HG03060 (cell line): ENCODE results near the gene EBF4.
"Not testable (repeated sequence)": the region's sequence is repeated elsewhere in the genome, so short reads cannot be mapped to it uniquely, and the experiment has no call there.

Experiments
- ATAC-seq: cut with Tn5 transposase; IDR thresholded peaks from one replicate; pipeline ENCODE4 v1.9.1; 2021; ENCODE audit warnings: low read depth, moderate number of reproducible peaks; ENCODE audit not compliant: unreplicated experiment

The EBF4 gene

DNA sequence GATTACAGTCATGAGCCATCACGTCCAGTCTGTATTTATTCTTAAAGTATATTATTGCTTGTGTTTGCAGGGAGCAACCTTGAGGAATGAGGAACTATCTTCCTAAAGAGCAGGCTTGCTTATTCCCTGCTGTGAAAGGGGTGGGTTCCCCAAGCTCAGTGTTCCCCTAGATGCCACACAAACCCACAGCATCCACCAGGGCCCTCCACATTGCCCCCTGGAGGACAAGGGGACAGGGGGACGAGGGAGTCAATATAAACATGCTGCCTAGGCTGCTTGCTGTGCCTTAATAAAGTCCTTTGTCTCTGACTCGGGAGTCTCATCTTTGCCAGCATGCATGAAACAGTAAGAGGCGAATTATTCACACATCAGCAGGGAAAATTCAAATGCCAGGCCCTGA, 20.6 kb upstream of the EBF4 start:
- ATAC-seq: no peak

DNA sequence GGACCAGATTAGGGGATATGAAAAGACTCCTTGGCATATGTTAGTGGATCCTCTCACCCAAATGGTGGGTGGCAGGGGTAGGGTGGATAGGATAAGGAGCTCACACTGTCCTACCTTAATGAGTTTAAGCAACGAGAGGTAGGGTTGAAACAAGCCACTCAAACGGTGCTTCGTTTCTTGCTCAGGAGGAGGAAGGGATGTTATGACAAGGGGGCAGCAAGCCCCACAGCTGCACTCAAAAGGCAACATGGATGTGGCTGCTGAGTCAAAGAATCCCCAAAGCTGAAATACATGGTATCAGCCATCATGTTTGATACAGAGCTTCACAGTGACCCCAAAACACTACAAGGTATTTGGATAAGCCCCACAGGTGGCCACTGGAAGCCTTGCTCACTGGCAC, 20.1 kb upstream of the EBF4 start:
- ATAC-seq: no peak

- no peak for ATAC-seq
Observed at GRCh38 chr20:2673453-2673852, 19.1 kb upstream of the EBF4 start.

GRCh38 chr20:2680046-2680445, 12.5 kb upstream of the EBF4 start:
- no peak for ATAC-seq

- not testable (repeated sequence) for ATAC-seq
Observed at GRCh38 chr20:2682040-2682439, 10.5 kb upstream of the EBF4 start.

- not testable (repeated sequence) for ATAC-seq
Observed at GRCh38 chr20:2684817-2685216, 7.8 kb upstream of the EBF4 start.

DNA sequence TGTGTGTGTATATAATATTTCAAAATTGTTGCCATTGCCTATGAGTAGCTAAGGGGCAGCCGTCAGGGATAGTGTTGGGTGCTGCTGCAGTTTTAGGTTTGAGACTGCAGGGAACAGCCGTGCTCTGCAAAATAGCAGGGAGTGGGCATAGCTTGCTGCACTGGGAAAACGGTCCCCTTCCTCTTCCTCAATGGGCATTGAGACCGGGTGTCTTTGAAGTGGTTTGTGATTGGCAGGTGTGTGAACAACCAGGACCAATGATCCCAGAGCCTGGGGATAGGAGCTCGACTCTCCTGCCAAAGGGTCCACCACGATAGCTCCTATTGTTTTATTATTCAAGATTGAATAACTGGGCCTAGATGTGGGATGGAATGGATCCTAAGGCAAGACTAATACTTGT, 5.1 kb upstream of the EBF4 start:
- ATAC-seq: no peak

- no peak for ATAC-seq
Observed at GRCh38 chr20:2688041-2688591, 4.5 kb upstream of the EBF4 start.

DNA sequence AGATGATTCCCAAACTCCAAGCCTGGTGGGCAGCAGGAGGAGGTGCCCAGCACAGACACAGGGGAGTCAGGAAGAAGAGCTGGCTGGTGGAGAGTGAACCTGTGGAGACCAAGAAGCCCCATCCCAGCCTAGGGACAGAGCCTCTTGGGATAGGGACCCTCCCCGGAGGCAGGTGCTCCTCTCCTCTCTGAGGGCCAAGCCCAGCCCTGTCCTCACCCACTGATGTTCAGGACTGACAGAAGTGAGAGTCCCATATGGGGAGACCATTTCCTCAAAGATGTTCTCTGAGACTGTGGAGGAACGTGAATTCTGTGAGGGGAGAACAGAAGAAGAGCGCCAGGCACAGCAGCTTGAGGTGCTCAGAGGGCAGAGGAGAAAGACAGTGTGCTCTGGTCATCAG, 2.4 kb upstream of the EBF4 start:
- ATAC-seq: no peak

- ATAC-seq: no peak
Observed at GRCh38 chr20:2690718-2691117, 1.9 kb upstream of the EBF4 start.

GRCh38 chr20:2691127-2691526, 1.5 kb upstream of the EBF4 start:
- no peak for ATAC-seq

GRCh38 chr20:2691663-2692035, 931 bp upstream of the EBF4 start:
- no peak for ATAC-seq

GRCh38 chr20:2692886-2693285, 306 bp downstream of the EBF4 start:
- no peak for ATAC-seq

DNA sequence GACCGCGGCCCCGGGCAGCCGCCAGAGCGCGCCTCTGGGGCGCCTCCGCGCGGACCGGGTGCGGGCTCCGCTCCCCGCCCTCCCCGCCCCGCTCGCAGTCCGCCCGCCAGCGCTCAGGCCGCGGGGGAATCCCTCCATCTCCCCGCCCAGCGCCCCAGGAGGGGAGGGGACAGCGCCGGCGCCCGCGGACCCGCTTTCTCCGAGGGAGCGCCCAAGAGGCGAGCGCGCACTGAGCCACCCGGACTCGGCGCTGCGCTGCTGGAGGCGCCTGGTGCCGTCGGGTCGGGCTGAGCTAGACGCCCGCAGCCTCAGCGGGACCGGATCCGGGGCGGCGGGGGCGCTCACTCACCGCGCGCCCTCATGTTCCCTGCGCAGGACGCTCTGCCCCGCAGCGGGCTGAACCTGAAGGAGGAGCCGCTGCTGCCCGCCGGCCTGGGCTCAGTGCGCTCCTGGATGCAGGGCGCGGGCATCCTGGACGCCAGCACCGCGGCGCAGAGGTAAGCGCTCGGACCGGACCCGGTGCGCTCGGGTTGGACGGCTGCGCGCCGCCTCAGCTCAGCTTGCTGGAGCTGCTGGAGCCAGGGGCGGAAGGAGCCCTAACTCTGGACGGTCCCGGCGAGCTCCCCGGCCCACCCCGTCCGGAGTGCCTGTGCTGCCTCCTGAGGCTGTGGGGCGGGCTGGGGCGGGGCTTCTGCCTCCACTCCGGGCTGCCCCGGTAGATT, 867 bp downstream of the EBF4 start:
- no peak for ATAC-seq

DNA sequence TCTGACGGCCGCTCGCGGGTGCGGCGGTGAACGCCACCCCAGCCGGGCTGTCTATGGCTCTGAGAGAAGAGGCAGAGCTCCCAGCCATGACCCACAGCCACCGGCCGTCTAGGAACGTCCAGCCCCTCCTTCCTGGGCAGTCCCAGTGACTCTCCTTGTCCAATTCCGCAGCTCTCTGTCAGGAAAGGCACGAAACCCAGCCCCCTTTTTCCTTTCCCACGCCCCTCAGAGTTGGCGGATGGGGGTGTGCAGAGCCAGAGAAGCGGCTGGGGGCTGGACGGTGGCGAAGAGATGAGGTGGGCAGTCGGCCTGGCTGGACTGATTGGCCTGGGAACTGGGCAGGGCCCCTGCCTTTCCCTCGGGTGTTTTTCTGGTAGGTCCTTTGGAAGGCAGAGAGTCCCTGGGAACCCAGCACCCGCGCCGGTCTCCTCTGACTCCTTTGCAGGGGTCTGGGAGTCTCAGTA, 1.5 kb downstream of the EBF4 start:
- ATAC-seq: no peak

GRCh38 chr20:2694519-2694918, 1.9 kb downstream of the EBF4 start:
- no peak for ATAC-seq

- no peak for ATAC-seq
Observed at GRCh38 chr20:2695206-2695983, 2.8 kb downstream of the EBF4 start.

- not testable (repeated sequence) for ATAC-seq
Observed at GRCh38 chr20:2695984-2696525, 3.5 kb downstream of the EBF4 start.

- ATAC-seq: no peak
Observed at GRCh38 chr20:2696646-2697045, 4.1 kb downstream of the EBF4 start.

- ATAC-seq: no peak
Observed at GRCh38 chr20:2697768-2698167, 5.2 kb downstream of the EBF4 start.

- no peak for ATAC-seq
Observed at GRCh38 chr20:2698186-2698817, 5.7 kb downstream of the EBF4 start.
